HT1080 (cell line): ENCODE results near the gene SLC25A1. TPM values are rescaled to one million over a fixed set of nuclear protein-coding genes. Genes with fewer than 3 reads are reported as not detected.

Experiments
- total RNA-seq: library from RNA; depleted of rRNA; stranded (reverse); fragments of >200 nt; shearing (Covaris generic); gene quantifications from 2 replicates; pipeline ENCODE4 v1.2.3, GENCODE V29; 2014; rRNA removed

The SLC25A1 gene
- total RNA-seq, 1 experiment from 2014 or later, result 82.2 TPM

Other genes with a start within 250 kb of the SLC25A1 start
- gene PRODH, start 242.4 kb downstream of the SLC25A1 start, total RNA-seq, result 0.03 and 0.06 TPM in 2 replicates
- gene DGCR2, start 56.3 kb downstream of the SLC25A1 start, total RNA-seq, result 29.9 and 33.6 TPM in 2 replicates
- gene TSSK2, start 47.4 kb downstream of the SLC25A1 start, total RNA-seq, result not detected in 2 replicates
- 12.6 and 16.8 TPM in 2 replicates for gene ESS2, start 34.1 kb downstream of the SLC25A1 start, total RNA-seq
- not detected in 2 replicates for gene GSC2, start 28.4 kb downstream of the SLC25A1 start, total RNA-seq
- 8.9 and 9.6 TPM in 2 replicates for gene CLTCL1, start 113.0 kb upstream of the SLC25A1 start, total RNA-seq